Natural killer cell (primary cell): ENCODE data around the gene SMYD2. TPM values are rescaled to one million over a fixed set of nuclear protein-coding genes. Genes with fewer than 3 reads are reported as not detected.

Experiments used
- ATAC-seq, 3 donors: fragments of 150-1000 bp in 2 of 3; fragments of 200-7000 bp in 1 of 3; cut with Tn5 transposase; 1 replicate in 1 of 3; 2 replicates in 2 of 3; pipeline ENCODE4 v1.10.0; 2021; ENCODE audit warnings: mild to moderate bottlenecking in 2 of 3, moderate library complexity in 2 of 3
- DNase-seq, 2 donors: peaks; one replicate each; pipeline versions ENCODE4 v3.0.0 to v3.0.0-alpha.2; 2013 to 2021; ENCODE audit warnings: mixed read lengths in 1 of 2
- H3K27ac ChIP-seq: one replicate; pipeline ENCODE4 v1.5.1; 2013; ENCODE audit warnings: mild to moderate bottlenecking, low read length
- H3K27me3 ChIP-seq: one replicate; pipeline ENCODE4 v1.6.1; 2013; ENCODE audit warnings: low read length; ENCODE audit not compliant: control insufficient read depth, insufficient read depth
- H3K36me3 ChIP-seq: one replicate; pipeline ENCODE4 v1.6.1; 2013; ENCODE audit warnings: low read length; ENCODE audit not compliant: control insufficient read depth, insufficient read depth
- H3K4me1 ChIP-seq: one replicate; pipeline ENCODE4 v1.6.1; 2013; ENCODE audit warnings: low read length; ENCODE audit not compliant: control insufficient read depth, insufficient read depth
- H3K4me3 ChIP-seq: one replicate; pipeline ENCODE4 v1.5.1; 2013; ENCODE audit warnings: low read length
- H3K9me3 ChIP-seq: one replicate; pipeline ENCODE4 v1.6.1; 2013; ENCODE audit warnings: low read length; ENCODE audit not compliant: control insufficient read depth, insufficient read depth
- H3K27ac Mint-ChIP-seq, 2 donors: one replicate each; pipeline ENCODE4 v1.8.0; 2022; ENCODE audit warnings: mild to moderate bottlenecking in 2 of 2, mixed read lengths in 2 of 2, moderate library complexity in 1 of 2
- H3K27me3 Mint-ChIP-seq, 2 donors: one replicate each; pipeline ENCODE4 v1.8.0; 2022; ENCODE audit warnings: low read depth in 2 of 2, mixed read lengths in 2 of 2
- H3K36me3 Mint-ChIP-seq: one replicate; pipeline ENCODE4 v1.8.0; 2022; ENCODE audit warnings: mixed read lengths
- H3K4me1 Mint-ChIP-seq, 2 donors: one replicate each; pipeline ENCODE4 v1.8.0; 2022; ENCODE audit warnings: mixed read lengths in 2 of 2
- H3K4me3 Mint-ChIP-seq: one replicate; pipeline ENCODE4 v1.8.0; 2022; ENCODE audit warnings: mild to moderate bottlenecking, moderate library complexity, mixed read lengths
- H3K9me3 Mint-ChIP-seq, 2 donors: one replicate each; pipeline ENCODE4 v1.8.0; 2022; ENCODE audit warnings: mixed read lengths in 2 of 2
- CTCF ChIP-seq: fragments of 200-600 bp; IDR thresholded peaks from one replicate; pipeline ENCODE4 v1.8.0; 2022; ENCODE audit warnings: antibody characterized with exemption
- WGBS: methylation state at CpG from one replicate; pipeline ENCODE4 v1.1.7; 2013; ENCODE audit warnings: missing lambda C conversion rate; ENCODE audit not compliant: insufficient coverage; 5-methylcytosine and 5-hydroxymethylcytosine counted together
- intact Hi-C: fragments of 100-400 bp; cut with micrococcal nuclease; formaldehyde crosslinking; loops from one replicate; pipeline ENCODE4 v1.14.2; 2022
- total RNA-seq, 4 donors: library from RNA; stranded (reverse); fragments of 120-200 nt in 1 of 4; gene quantifications; one replicate each; pipeline versions ENCODE4 v1.2.3 to v1.2.4, GENCODE V29; 2013 to 2022

Gene SMYD2
- total RNA-seq, 3 donors from 2014 or later (not counting 1 experiment from before 2014, with no cell fraction given) = 23.1 to 27.8 (median 26.9) TPM

GRCh38 chr1:214264976-214265375 lies 16.0 kb upstream of the SMYD2 start:
- peaks cover 37% of the 10 kb centered on the region for H3K27me3 ChIP-seq
- intact Hi-C loops = no loop called here
- no peak for TF ChIP-seq CTCF
- WGBS = 43% methylated on average over 1 of the region's 3 CpGs
- DNase-seq (no peak), ATAC-seq (no peak)
- H3K27me3 Mint-ChIP-seq = peaks cover 29 to 60% of the 10 kb centered on the region in 2 donors
- no peaks in the 10 kb centered on the region for H3K9me3 Mint-ChIP-seq
- no peak overlapping the region for H3K4me3 Mint-ChIP-seq
- no peak overlapping the region for H3K27ac ChIP-seq
- no peaks in the 10 kb centered on the region for H3K36me3 Mint-ChIP-seq
- no peak overlapping the region for H3K4me3 ChIP-seq
- no peak overlapping the region for H3K27ac Mint-ChIP-seq
- H3K4me1 Mint-ChIP-seq = peaks cover 0 to 5% of the 10 kb centered on the region in 2 donors
- H3K9me3 ChIP-seq = no peaks in the 10 kb centered on the region
- no peaks in the 10 kb centered on the region for H3K36me3 ChIP-seq
- H3K4me1 ChIP-seq = no peaks in the 10 kb centered on the region

- peaks cover 25% of the 10 kb centered on the region for H3K27me3 ChIP-seq
- H3K4me3 ChIP-seq = no peak overlapping the region
- WGBS = 76% methylated on average over 2 of the region's 2 CpGs
- ATAC-seq (no peak), DNase-seq (no peak)
- Mint-ChIP-seq H3K9me3 (no peaks in the 10 kb centered on the region), H3K4me1 (no peaks in the 10 kb centered on the region), H3K36me3 (no peaks in the 10 kb centered on the region), H3K27ac (no peak overlapping the region), H3K4me3 (no peak overlapping the region), H3K27me3 (peaks cover 19 to 32% of the 10 kb centered on the region in 2 donors)
- H3K36me3 ChIP-seq = no peaks in the 10 kb centered on the region
- no peaks in the 10 kb centered on the region for H3K4me1 ChIP-seq
- H3K9me3 ChIP-seq = no peaks in the 10 kb centered on the region
- H3K27ac ChIP-seq = no peak overlapping the region
- no peak for TF ChIP-seq CTCF
- intact Hi-C loops = no loop called here
Observed at GRCh38 chr1:214270097-214270650, 10.8 kb upstream of the SMYD2 start.

- intact Hi-C loops = no loop called here
Observed at GRCh38 chr1:214271174-214271858, 9.6 kb upstream of the SMYD2 start.

More at GRCh38 chr1:214271174-214271858, 9.6 kb upstream of the SMYD2 start:
- Histone ChIP-seq H3K9me3 (peaks cover 2% of the 10 kb centered on the region), H3K27ac (no peak overlapping the region), H3K36me3 (no peaks in the 10 kb centered on the region), H3K4me3 (no peak overlapping the region), H3K4me1 (no peaks in the 10 kb centered on the region), H3K27me3 (peaks cover 25% of the 10 kb centered on the region)
- Mint-ChIP-seq H3K4me3 (no peak overlapping the region), H3K36me3 (no peaks in the 10 kb centered on the region), H3K9me3 (no peaks in the 10 kb centered on the region), H3K27me3 (peaks cover 15 to 23% of the 10 kb centered on the region in 2 donors), H3K27ac (no peak overlapping the region), H3K4me1 (no peaks in the 10 kb centered on the region)
- WGBS = 90% methylated on average over 2 of the region's 3 CpGs
- ATAC-seq = no peak
- no peak for TF ChIP-seq CTCF
- DNase-seq = peak in 1 of 2 donors; percentile 40
